H9 (cell line): ENCODE data around the gene PRKCA. TPM values are rescaled to one million over a fixed set of nuclear protein-coding genes. Genes with fewer than 3 reads are reported as not detected.

Source experiments
- DNase-seq: peaks from one replicate; pipeline ENCODE4 v3.0.0-alpha.2; 2017
- H2AFZ ChIP-seq: one replicate; pipeline ENCODE4 v1.6.1; 2013; ENCODE audit warnings: mild to moderate bottlenecking, low read length, control low read depth, moderate library complexity
- H2AK5ac ChIP-seq: 2 replicates; pipeline ENCODE4 v1.6.1; 2013; ENCODE audit warnings: low read length, control low read depth, mixed read lengths; ENCODE audit not compliant: insufficient read length
- H2BK120ac ChIP-seq: one replicate; pipeline ENCODE4 v1.6.1; 2013; ENCODE audit warnings: low read depth, mild to moderate bottlenecking, low read length, control low read depth, inconsistent platforms; ENCODE audit not compliant: poor library complexity, severe bottlenecking
- H2BK12ac ChIP-seq: 2 replicates; pipeline ENCODE4 v1.6.1; 2013; ENCODE audit warnings: low read length, control low read depth, mixed read lengths, low read depth; ENCODE audit not compliant: insufficient read length
- H2BK15ac ChIP-seq: 2 replicates; pipeline ENCODE4 v1.6.1; 2013; ENCODE audit warnings: low read depth, low read length, control low read depth
- H2BK20ac ChIP-seq: one replicate; pipeline ENCODE4 v1.6.1; 2013; ENCODE audit warnings: low read depth, mild to moderate bottlenecking, low read length, control low read depth, inconsistent platforms; ENCODE audit not compliant: poor library complexity, severe bottlenecking
- H2BK5ac ChIP-seq: 2 replicates; pipeline ENCODE4 v1.6.1; 2013; ENCODE audit warnings: low read length, control low read depth, mixed read lengths; ENCODE audit not compliant: insufficient read length
- H3K14ac ChIP-seq: 2 replicates; pipeline ENCODE4 v1.6.1; 2013; ENCODE audit warnings: low read length, control low read depth; ENCODE audit not compliant: insufficient read depth
- H3K18ac ChIP-seq: 2 replicates; pipeline ENCODE4 v1.6.1; 2013; ENCODE audit warnings: low read depth, mild to moderate bottlenecking, mixed read lengths, low read length, control low read depth; ENCODE audit not compliant: insufficient read length
- H3K23ac ChIP-seq: 2 replicates; pipeline ENCODE4 v1.6.1; 2013; ENCODE audit warnings: low read length, control low read depth, mixed read lengths, low read depth; ENCODE audit not compliant: insufficient read length
- H3K23me2 ChIP-seq: 2 replicates; pipeline ENCODE4 v1.6.1; 2013; ENCODE audit warnings: low read depth, mild to moderate bottlenecking, mixed read lengths, low read length, control low read depth; ENCODE audit not compliant: insufficient read length, poor library complexity, severe bottlenecking
- H3K27ac ChIP-seq: 2 replicates; pipeline ENCODE4 v1.5.1; 2013; ENCODE audit warnings: low read length, control low read depth, mixed read lengths, low read depth; ENCODE audit not compliant: insufficient read length
- H3K27me3 ChIP-seq: 2 replicates; pipeline ENCODE4 v1.6.1; 2013; ENCODE audit warnings: low read length, control low read depth, inconsistent platforms; ENCODE audit not compliant: insufficient read depth
- H3K4ac ChIP-seq: 2 replicates; pipeline ENCODE4 v1.6.1; 2013; ENCODE audit warnings: low read depth, mild to moderate bottlenecking, control low read depth, inconsistent platforms, low read length, moderate library complexity
- H3K4me1 ChIP-seq: 2 replicates; pipeline ENCODE4 v1.6.1; 2013; ENCODE audit warnings: low read length, control low read depth, inconsistent platforms; ENCODE audit not compliant: insufficient read depth
- H3K4me2 ChIP-seq: 2 replicates; pipeline ENCODE4 v1.6.1; 2013; ENCODE audit warnings: low read length, control low read depth, mixed read lengths; ENCODE audit not compliant: insufficient read length, insufficient read depth
- H3K56ac ChIP-seq: 2 replicates; pipeline ENCODE4 v1.6.1; 2013; ENCODE audit warnings: low read depth, mild to moderate bottlenecking, mixed read lengths, low read length, control low read depth; ENCODE audit not compliant: insufficient read length
- H3K79me1 ChIP-seq: 2 replicates; pipeline ENCODE4 v1.6.1; 2013; ENCODE audit warnings: low read depth, mild to moderate bottlenecking, moderate library complexity, low read length, control low read depth, inconsistent platforms; ENCODE audit not compliant: insufficient read depth, poor library complexity, severe bottlenecking
- H3K79me2 ChIP-seq: 2 replicates; pipeline ENCODE4 v1.6.1; 2013; ENCODE audit warnings: low read length, control low read depth, inconsistent platforms; ENCODE audit not compliant: insufficient read depth
- H3K9ac ChIP-seq: 2 replicates; pipeline ENCODE4 v1.6.1; 2013; ENCODE audit warnings: low read length, control low read depth, mixed read lengths; ENCODE audit not compliant: insufficient read length; ENCODE audit errors: extremely low read depth
- H3K9me3 ChIP-seq: one replicate; pipeline ENCODE4 v1.6.1; 2013; ENCODE audit warnings: low read depth, low read length, inconsistent platforms; ENCODE audit not compliant: control insufficient read depth
- H3T11ph ChIP-seq: one replicate; pipeline ENCODE4 v1.6.1; 2013; ENCODE audit warnings: mild to moderate bottlenecking, low read length, control low read depth, inconsistent platforms
- H4K20me1 ChIP-seq: one replicate; pipeline ENCODE4 v1.6.1; 2013; ENCODE audit not compliant: control insufficient read depth, insufficient read length, insufficient read depth
- H4K5ac ChIP-seq: 2 replicates; pipeline ENCODE4 v1.6.1; 2013; ENCODE audit warnings: low read depth, mild to moderate bottlenecking, mixed read lengths, low read length, control low read depth; ENCODE audit not compliant: insufficient read length
- H4K8ac ChIP-seq: replicated peaks from 2 replicates; pipeline ENCODE4 v1.6.1; 2013; ENCODE audit warnings: low read length, control low read depth, mixed read lengths, low read depth; ENCODE audit not compliant: insufficient read length
- H4K91ac ChIP-seq: 2 replicates; pipeline ENCODE4 v1.6.1; 2013; ENCODE audit warnings: low read depth, mild to moderate bottlenecking, moderate library complexity, mixed read lengths, low read length, control low read depth; ENCODE audit not compliant: insufficient read length
- H3K27ac Mint-ChIP-seq, 3 experiments: 2 replicates in 2 of 3; 3 replicates in 1 of 3; pipeline ENCODE4 v1.8.0; 2020 to 2021; ENCODE audit warnings: mixed read lengths in 3 of 3, mild to moderate bottlenecking in 1 of 3, moderate library complexity in 1 of 3
- H3K27me3 Mint-ChIP-seq: 2 replicates; pipeline ENCODE4 v1.8.0; 2021; ENCODE audit warnings: low read depth, mild to moderate bottlenecking, moderate library complexity, mixed read lengths
- H3K36me3 Mint-ChIP-seq, 3 experiments: 2 replicates in 2 of 3; 3 replicates in 1 of 3; pipeline ENCODE4 v1.8.0; 2020 to 2021; ENCODE audit warnings: low read depth in 3 of 3, mixed read lengths in 3 of 3; ENCODE audit not compliant: insufficient read depth in 1 of 3
- H3K4me1 Mint-ChIP-seq, 2 experiments: 2 replicates each; pipeline ENCODE4 v1.8.0; 2020; ENCODE audit warnings: mixed read lengths in 2 of 2
- H3K4me3 Mint-ChIP-seq, 2 experiments: 2 replicates in 1 of 2; 3 replicates in 1 of 2; pipeline ENCODE4 v1.8.0; 2020 to 2021; ENCODE audit warnings: mild to moderate bottlenecking in 2 of 2, mixed read lengths in 2 of 2, moderate library complexity in 1 of 2
- H3K9me3 Mint-ChIP-seq, 2 experiments: 2 replicates in 1 of 2; 3 replicates in 1 of 2; pipeline ENCODE4 v1.8.0; 2020; ENCODE audit warnings: mild to moderate bottlenecking in 2 of 2, mixed read lengths in 2 of 2, moderate library complexity in 1 of 2
- CTCF ChIP-seq: fragments of 200-600 bp; sonication (generic); conservative IDR thresholded peaks from 3 replicates; pipeline ENCODE4 v1.8.0; 2021; ENCODE audit warnings: antibody characterized with exemption, mild to moderate bottlenecking
- WGBS: extraction: QIAGEN DNeasy Blood & Tissue Kit; methylation state at CpG from one replicate; pipeline ENCODE4 v1.1.7; 2013; ENCODE audit warnings: missing lambda C conversion rate, low lambda C conversion rate, mixed read lengths; ENCODE audit not compliant: insufficient read length; ENCODE audit errors: extremely low coverage; 5-methylcytosine and 5-hydroxymethylcytosine counted together
- total RNA-seq: library from RNA; stranded (reverse); gene quantifications from 2 replicates; pipeline ENCODE4 v1.2.1, GENCODE V29; 2021

Gene PRKCA
- total RNA-seq, 1 experiment from 2014 or later, result 10.5 TPM

DNA sequence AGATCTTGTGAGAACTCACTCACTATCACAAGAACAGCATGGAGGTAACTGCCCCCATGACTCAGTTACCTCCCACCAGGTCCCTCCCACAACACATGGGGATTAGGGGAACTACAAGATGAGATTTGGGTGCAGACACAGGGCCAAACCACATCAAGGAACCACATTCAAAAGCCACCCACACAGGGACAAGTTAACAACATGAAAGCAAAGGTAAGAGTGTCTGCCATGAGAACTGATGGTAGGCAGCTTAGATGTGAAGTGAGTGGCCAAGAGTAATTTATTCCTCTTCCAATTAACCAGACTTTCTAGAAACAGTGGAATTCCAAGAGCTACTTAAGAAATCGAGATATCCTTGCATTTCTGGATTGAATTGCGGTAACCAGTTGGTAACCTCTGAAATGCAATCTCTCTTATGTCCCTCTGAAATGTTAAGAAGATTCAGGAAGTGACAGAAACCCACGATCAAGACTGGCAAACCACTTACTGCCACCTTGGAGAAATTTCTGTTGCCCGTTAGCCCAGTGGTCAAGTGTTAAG is 365.1 kb downstream of the PRKCA start:
- no peak overlapping the region for H2BK5ac ChIP-seq
- Mint-ChIP-seq H3K27ac (no peak overlapping the region), H3K36me3 (peaks cover 0 to 9% (median 1%) of the 10 kb centered on the region in 3 experiments; a peak in 3 of 7 replicates), H3K4me1 (peaks cover 8 to 18% of the 10 kb centered on the region in 2 experiments), H3K9me3 (peaks cover 2 to 8% of the 10 kb centered on the region in 2 experiments; a peak in 3 of 5 replicates), H3K27me3 (no peaks in the 10 kb centered on the region), H3K4me3 (no peak overlapping the region)
- H3K27ac ChIP-seq, result no peak overlapping the region
- no peak overlapping the region for H3K4ac ChIP-seq
- no peak overlapping the region for H3T11ph ChIP-seq
- no peaks in the 10 kb centered on the region for H3K23me2 ChIP-seq
- no peak overlapping the region for H2AK5ac ChIP-seq
- H3K4me2 ChIP-seq, result no peak overlapping the region
- no peaks in the 10 kb centered on the region for H3K79me2 ChIP-seq
- no peak overlapping the region for H3K56ac ChIP-seq
- no peak overlapping the region for H2BK20ac ChIP-seq
- WGBS, result no CpG with 5 or more reads among the region's 4 CpGs
- H3K14ac ChIP-seq, result no peak overlapping the region
- H3K9ac ChIP-seq, result no peak overlapping the region
- no peaks in the 10 kb centered on the region for H3K79me1 ChIP-seq
- no peak overlapping the region for H2BK15ac ChIP-seq
- H4K8ac ChIP-seq, result no peak overlapping the region
- no peak overlapping the region for H3K18ac ChIP-seq
- no peak overlapping the region for H3K23ac ChIP-seq
- no peaks in the 10 kb centered on the region for H4K20me1 ChIP-seq
- no peak for TF ChIP-seq CTCF
- no peaks in the 10 kb centered on the region for H3K4me1 ChIP-seq
- no peak overlapping the region for H2AFZ ChIP-seq
- H3K9me3 ChIP-seq, result no peaks in the 10 kb centered on the region
- H3K27me3 ChIP-seq, result no peaks in the 10 kb centered on the region
- H4K5ac ChIP-seq, result no peak overlapping the region
- no peak overlapping the region for H2BK120ac ChIP-seq
- no peak overlapping the region for H4K91ac ChIP-seq
- no peak for DNase-seq
- no peak overlapping the region for H2BK12ac ChIP-seq
